PFSK-1 (cell line): Measurements from ENCODE around the gene LEO1.

ENCODE experiments used
- FOXP2 ChIP-seq: optimal IDR thresholded peaks from 2 replicates; pipeline ENCODE3; 2011; ENCODE audit warnings: borderline replicate concordance, control low read depth, inconsistent platforms; ENCODE audit not compliant: insufficient read depth; ENCODE audit errors: extremely low read length, extremely low read depth
- POLR2AphosphoS5 ChIP-seq: IDR thresholded peaks from 2 replicates; pipeline ENCODE4 v1.6.1; 2012; ENCODE audit warnings: low read depth, mild to moderate bottlenecking, control low read depth, low read length, moderate library complexity
- SIN3A ChIP-seq: IDR thresholded peaks from 2 replicates; pipeline ENCODE4 v1.6.1; 2012; ENCODE audit warnings: mild to moderate bottlenecking, low read length, moderate library complexity, borderline replicate concordance; ENCODE audit not compliant: insufficient read depth
- TAF1 ChIP-seq: IDR thresholded peaks from 2 replicates; pipeline ENCODE4 v1.6.1; 2012; ENCODE audit warnings: low read length, control low read depth, borderline replicate concordance; ENCODE audit not compliant: insufficient read depth

DNA sequence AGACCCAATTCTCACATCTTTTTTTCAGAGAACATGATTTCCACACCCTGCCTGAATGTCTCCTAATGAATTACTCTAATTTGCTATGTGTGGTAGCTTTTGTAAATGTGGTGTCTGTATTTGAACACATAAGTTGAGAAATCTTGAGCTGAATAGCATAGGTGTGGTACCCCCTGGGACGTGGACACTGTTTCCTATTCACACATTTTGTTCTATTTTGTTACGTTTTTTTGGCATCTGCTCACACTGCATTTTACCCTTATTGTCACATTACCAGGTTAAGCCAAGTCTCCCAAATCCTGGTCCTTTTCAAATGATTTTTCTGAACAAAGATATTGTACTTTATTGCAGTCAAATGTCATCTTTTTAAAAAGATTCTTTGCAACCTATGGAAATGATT, 40.6 kb upstream of the LEO1 start:
- TF ChIP-seq POLR2AphosphoS5 (no peak), TAF1 (no peak), SIN3A (no peak), FOXP2 (no peak)
